HG03354 (cell line): ENCODE results near the gene OSMR.

Experiments
- ATAC-seq: cut with Tn5 transposase; IDR thresholded peaks from one replicate; pipeline ENCODE4 v1.9.1; 2021; ENCODE audit warnings: mild to moderate bottlenecking; ENCODE audit not compliant: unreplicated experiment, poor library complexity, severe bottlenecking

OSMR gene

GRCh38 chr5:38845526-38846378 lies at the start of gene OSMR:
Gene OSMR, plus strand, starts transcription at chr5:38846012. Its CDS starts 23,033 bp downstream, at chr5:38869045.
- no peak for ATAC-seq

- ATAC-seq = no peak
Measured at GRCh38 chr5:38796742-38797108, 49.1 kb upstream of the OSMR start.

- no peak for ATAC-seq
Measured at GRCh38 chr5:38797838-38798237, 48.0 kb upstream of the OSMR start.

- no peak for ATAC-seq
Measured at GRCh38 chr5:38799556-38800377, 46.0 kb upstream of the OSMR start.

- no peak for ATAC-seq
Measured at GRCh38 chr5:38800515-38800914, 45.3 kb upstream of the OSMR start.

- ATAC-seq = no peak
Measured at GRCh38 chr5:38802125-38802524, 43.7 kb upstream of the OSMR start.

GRCh38 chr5:38803246-38803645 lies 42.6 kb upstream of the OSMR start:
- no peak for ATAC-seq

GRCh38 chr5:38806775-38807258 lies 39.0 kb upstream of the OSMR start:
- no peak for ATAC-seq

GRCh38 chr5:38807570-38808483 lies 38.0 kb upstream of the OSMR start:
- no peak for ATAC-seq

GRCh38 chr5:38808666-38809343 lies 37.0 kb upstream of the OSMR start:
- ATAC-seq = no peak

GRCh38 chr5:38809388-38810359 lies 36.1 kb upstream of the OSMR start:
- no peak for ATAC-seq

- no peak for ATAC-seq
Measured at GRCh38 chr5:38814879-38815278, 30.9 kb upstream of the OSMR start.

GRCh38 chr5:38816083-38817030 lies 29.5 kb upstream of the OSMR start:
- no peak for ATAC-seq

GRCh38 chr5:38821679-38822078 lies 24.1 kb upstream of the OSMR start:
- no peak for ATAC-seq

GRCh38 chr5:38823503-38823902 lies 22.3 kb upstream of the OSMR start:
- no peak for ATAC-seq

GRCh38 chr5:38824821-38825220 lies 21.0 kb upstream of the OSMR start:
- no peak for ATAC-seq

- no peak for ATAC-seq
Measured at GRCh38 chr5:38825494-38825893, 20.3 kb upstream of the OSMR start.
